Measurements from ENCODE around the gene OR2T4. TPM values are rescaled to one million over a fixed set of nuclear protein-coding genes. Genes with fewer than 3 reads are reported as not detected.

Gene OR2T4
- total and polyA plus RNA-seq, 10 of the 15 experiments (the other 5 are each of a cell fraction or from before 2014, with no cell fraction given) = 0.22 to 0.30 TPM; not detected in 8

DNA sequence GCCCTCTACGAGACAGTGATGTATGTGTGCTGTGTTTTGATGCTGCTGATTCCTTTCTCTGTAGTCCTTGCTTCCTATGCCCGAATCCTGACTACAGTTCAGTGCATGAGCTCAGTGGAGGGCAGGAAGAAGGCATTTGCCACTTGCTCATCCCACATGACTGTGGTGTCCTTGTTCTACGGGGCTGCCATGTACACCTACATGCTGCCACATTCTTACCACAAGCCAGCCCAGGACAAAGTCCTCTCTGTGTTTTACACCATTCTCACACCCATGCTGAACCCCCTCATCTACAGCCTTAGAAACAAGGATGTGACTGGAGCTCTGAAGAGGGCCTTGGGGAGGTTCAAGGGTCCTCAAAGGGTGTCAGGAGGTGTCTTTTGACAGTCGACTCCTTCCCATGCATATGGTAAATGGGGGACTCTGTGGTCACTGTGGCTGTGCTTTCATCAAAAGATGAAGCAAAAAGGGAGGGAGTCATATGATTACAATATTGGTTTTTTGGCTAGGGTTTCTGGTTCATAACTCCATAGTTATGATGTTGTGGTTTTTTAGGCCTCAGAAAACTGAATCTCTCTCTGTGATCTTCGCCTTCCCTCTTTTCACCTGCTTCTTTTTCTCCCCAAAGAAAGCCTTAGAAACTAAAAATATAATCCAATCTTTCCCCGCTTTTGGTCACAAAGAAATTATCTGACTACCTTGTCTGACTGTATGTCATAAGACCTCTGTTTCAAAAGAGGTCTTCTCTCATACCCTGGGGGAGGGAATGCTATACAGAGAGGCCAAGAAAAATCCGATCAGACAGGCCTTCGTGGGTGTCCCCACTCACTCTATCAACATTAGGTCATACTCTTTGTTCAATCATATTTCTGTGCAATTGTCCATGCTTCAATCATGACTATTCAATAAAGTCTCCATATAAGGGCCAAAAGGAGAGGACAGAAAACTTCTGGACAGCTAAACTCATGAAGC lies 45.5 kb downstream of the OR2T4 start (continued):
- TF ChIP-seq, protein P1, sequence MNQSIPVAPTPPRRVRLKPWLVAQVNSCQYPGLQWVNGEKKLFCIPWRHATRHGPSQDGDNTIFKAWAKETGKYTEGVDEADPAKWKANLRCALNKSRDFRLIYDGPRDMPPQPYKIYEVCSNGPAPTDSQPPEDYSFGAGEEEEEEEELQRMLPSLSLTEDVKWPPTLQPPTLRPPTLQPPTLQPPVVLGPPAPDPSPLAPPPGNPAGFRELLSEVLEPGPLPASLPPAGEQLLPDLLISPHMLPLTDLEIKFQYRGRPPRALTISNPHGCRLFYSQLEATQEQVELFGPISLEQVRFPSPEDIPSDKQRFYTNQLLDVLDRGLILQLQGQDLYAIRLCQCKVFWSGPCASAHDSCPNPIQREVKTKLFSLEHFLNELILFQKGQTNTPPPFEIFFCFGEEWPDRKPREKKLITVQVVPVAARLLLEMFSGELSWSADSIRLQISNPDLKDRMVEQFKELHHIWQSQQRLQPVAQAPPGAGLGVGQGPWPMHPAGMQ (IDR thresholded peaks at IDR 0.05; ENCODE audit: borderline replicate concordance) = no peak
- no peak for TF ChIP-seq CEBPB (IDR thresholded peaks at IDR 0.05; ENCODE audit: borderline replicate concordance in 1 of 2, low read depth in 2 of 2, low read length in 2 of 2)
- no peak for TF ChIP-seq TARDBP (IDR thresholded peaks at IDR 0.05; ENCODE audit: borderline replicate concordance)
- no peak for TF ChIP-seq MXI1 (IDR thresholded peaks at IDR 0.05; ENCODE audit: low read depth, low read length)
- TF ChIP-seq, protein P2, sequence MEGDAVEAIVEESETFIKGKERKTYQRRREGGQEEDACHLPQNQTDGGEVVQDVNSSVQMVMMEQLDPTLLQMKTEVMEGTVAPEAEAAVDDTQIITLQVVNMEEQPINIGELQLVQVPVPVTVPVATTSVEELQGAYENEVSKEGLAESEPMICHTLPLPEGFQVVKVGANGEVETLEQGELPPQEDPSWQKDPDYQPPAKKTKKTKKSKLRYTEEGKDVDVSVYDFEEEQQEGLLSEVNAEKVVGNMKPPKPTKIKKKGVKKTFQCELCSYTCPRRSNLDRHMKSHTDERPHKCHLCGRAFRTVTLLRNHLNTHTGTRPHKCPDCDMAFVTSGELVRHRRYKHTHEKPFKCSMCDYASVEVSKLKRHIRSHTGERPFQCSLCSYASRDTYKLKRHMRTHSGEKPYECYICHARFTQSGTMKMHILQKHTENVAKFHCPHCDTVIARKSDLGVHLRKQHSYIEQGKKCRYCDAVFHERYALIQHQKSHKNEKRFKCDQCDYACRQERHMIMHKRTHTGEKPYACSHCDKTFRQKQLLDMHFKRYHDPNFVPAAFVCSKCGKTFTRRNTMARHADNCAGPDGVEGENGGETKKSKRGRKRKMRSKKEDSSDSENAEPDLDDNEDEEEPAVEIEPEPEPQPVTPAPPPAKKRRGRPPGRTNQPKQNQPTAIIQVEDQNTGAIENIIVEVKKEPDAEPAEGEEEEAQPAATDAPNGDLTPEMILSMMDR (IDR thresholded peaks at IDR 0.05 in 2 of 3, conservative IDR thresholded peaks at IDR 0.05 in 1 of 3; ENCODE audit: control insufficient read depth in 2 of 3, extremely low read depth in 1 of 3, insufficient read depth in 1 of 3, low read depth in 3 of 3, low read length in 3 of 3) = no peak
- no peak for TF ChIP-seq EGR1 (IDR thresholded peaks at IDR 0.05; ENCODE audit: borderline replicate concordance in 1 of 2, low read depth in 2 of 2, low read length in 2 of 2)
- TF ChIP-seq ZNF384 (IDR thresholded peaks at IDR 0.05; ENCODE audit: borderline replicate concordance, low read depth, low read length) = no peak
- TF ChIP-seq, protein P3, sequence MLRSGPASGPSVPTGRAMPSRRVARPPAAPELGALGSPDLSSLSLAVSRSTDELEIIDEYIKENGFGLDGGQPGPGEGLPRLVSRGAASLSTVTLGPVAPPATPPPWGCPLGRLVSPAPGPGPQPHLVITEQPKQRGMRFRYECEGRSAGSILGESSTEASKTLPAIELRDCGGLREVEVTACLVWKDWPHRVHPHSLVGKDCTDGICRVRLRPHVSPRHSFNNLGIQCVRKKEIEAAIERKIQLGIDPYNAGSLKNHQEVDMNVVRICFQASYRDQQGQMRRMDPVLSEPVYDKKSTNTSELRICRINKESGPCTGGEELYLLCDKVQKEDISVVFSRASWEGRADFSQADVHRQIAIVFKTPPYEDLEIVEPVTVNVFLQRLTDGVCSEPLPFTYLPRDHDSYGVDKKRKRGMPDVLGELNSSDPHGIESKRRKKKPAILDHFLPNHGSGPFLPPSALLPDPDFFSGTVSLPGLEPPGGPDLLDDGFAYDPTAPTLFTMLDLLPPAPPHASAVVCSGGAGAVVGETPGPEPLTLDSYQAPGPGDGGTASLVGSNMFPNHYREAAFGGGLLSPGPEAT (IDR thresholded peaks at IDR 0.05; ENCODE audit: low read depth) = no peak; the same call in 1 of the 2 replicates
- TF ChIP-seq SRF (IDR thresholded peaks at IDR 0.05; ENCODE audit: low read depth in 2 of 2, low read length in 2 of 2) = no peak
- 0 out of 2 replicates have a peak, but pooled peaks have one; percentile 62 for TF ChIP-seq MTA3 (IDR thresholded peaks at IDR 0.05; ENCODE audit: borderline replicate concordance, low read length)
- no peak for TF ChIP-seq MYC (IDR thresholded peaks at IDR 0.05; ENCODE audit: insufficient read depth, insufficient read length, insufficient replicate concordance, low read length, severe bottlenecking)
- TF ChIP-seq FOS (IDR thresholded peaks at IDR 0.05; ENCODE audit: borderline replicate concordance, extremely low read depth, insufficient read length) = no peak
- no peak for TF ChIP-seq WRNIP1 (IDR thresholded peaks at IDR 0.05; ENCODE audit: borderline replicate concordance, low read depth, low read length)
- peak; percentile 18; the same call in 1 of the 2 replicates for TF ChIP-seq TCF12 (IDR thresholded peaks at IDR 0.05; ENCODE audit: low read depth, low read length)
- no peak; the same call in 1 of the 2 replicates for TF ChIP-seq ATF7 (IDR thresholded peaks at IDR 0.05; ENCODE audit: low read depth)
- no peak for TF ChIP-seq KAT2A (conservative IDR thresholded peaks at IDR 0.05; ENCODE audit: control insufficient read depth, low read depth, low read length)
- TF ChIP-seq, protein P4, sequence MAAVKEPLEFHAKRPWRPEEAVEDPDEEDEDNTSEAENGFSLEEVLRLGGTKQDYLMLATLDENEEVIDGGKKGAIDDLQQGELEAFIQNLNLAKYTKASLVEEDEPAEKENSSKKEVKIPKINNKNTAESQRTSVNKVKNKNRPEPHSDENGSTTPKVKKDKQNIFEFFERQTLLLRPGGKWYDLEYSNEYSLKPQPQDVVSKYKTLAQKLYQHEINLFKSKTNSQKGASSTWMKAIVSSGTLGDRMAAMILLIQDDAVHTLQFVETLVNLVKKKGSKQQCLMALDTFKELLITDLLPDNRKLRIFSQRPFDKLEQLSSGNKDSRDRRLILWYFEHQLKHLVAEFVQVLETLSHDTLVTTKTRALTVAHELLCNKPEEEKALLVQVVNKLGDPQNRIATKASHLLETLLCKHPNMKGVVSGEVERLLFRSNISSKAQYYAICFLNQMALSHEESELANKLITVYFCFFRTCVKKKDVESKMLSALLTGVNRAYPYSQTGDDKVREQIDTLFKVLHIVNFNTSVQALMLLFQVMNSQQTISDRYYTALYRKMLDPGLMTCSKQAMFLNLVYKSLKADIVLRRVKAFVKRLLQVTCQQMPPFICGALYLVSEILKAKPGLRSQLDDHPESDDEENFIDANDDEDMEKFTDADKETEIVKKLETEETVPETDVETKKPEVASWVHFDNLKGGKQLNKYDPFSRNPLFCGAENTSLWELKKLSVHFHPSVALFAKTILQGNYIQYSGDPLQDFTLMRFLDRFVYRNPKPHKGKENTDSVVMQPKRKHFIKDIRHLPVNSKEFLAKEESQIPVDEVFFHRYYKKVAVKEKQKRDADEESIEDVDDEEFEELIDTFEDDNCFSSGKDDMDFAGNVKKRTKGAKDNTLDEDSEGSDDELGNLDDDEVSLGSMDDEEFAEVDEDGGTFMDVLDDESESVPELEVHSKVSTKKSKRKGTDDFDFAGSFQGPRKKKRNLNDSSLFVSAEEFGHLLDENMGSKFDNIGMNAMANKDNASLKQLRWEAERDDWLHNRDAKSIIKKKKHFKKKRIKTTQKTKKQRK (IDR thresholded peaks at IDR 0.05; ENCODE audit: low read depth, low read length) = no peak
- TF ChIP-seq BMI1 (IDR thresholded peaks at IDR 0.05; ENCODE audit: borderline replicate concordance) = 0 out of 2 replicates have a peak, but pooled peaks have one; percentile 52
- TF ChIP-seq TCF7 (IDR thresholded peaks at IDR 0.05; ENCODE audit: borderline replicate concordance) = no peak
